ENCODE measurements around the gene TRIM62. TPM values are rescaled to one million over a fixed set of nuclear protein-coding genes. Genes with fewer than 3 reads are reported as not detected.

TRIM62 gene
- total and polyA plus RNA-seq, 4 experiments from 2014 or later = 7.2 to 26.2 (median 13.8) TPM

GRCh38 chr1:33120436-33121231 lies 61.2 kb downstream of the TRIM62 start:
- Mint-ChIP-seq H3K4me3 (no peak overlapping the region), H3K27ac (no peak overlapping the region), H3K36me3 (peaks cover 4 to 6% of the 10 kb centered on the region in 2 donors), H3K4me1 (peaks cover 3 to 4% (median 4%) of the 10 kb centered on the region in 4 donors), H3K27me3 (no peaks in the 10 kb centered on the region), H3K9me3 (no peaks in the 10 kb centered on the region)
- Histone ChIP-seq H3K4me1 (ENCODE audit: insufficient read depth, low read length) (no peaks in the 10 kb centered on the region), H3K4me3 (ENCODE audit: low read length in 2 of 2) (no peak overlapping the region), H3K27ac (ENCODE audit: low read depth, low read length) (no peak overlapping the region), H3K27me3 (ENCODE audit: insufficient read depth, low read length) (no peaks in the 10 kb centered on the region), H3K36me3 (ENCODE audit: insufficient read depth, low read length) (no peaks in the 10 kb centered on the region), H3K9me3 (ENCODE audit: control insufficient read depth in 1 of 2, low read length in 2 of 2) (no peaks in the 10 kb centered on the region)
- intact Hi-C loops (cut with micrococcal nuclease) = no loop called here
- DNase-seq = no peak
- CTCF ChIA-PET (ENCODE audit: partially characterized antibody) = no interaction called here
- POLR2A ChIA-PET (ENCODE audit: partially characterized antibody) = no interaction called here

- H3K9me3 ChIP-seq (ENCODE audit: control insufficient read depth in 1 of 2, low read length in 2 of 2) = no peaks in the 10 kb centered on the region
- H3K4me1 ChIP-seq (ENCODE audit: insufficient read depth, low read length) = no peaks in the 10 kb centered on the region
- POLR2A ChIA-PET (ENCODE audit: partially characterized antibody) = no interaction called here
- Mint-ChIP-seq H3K9me3 (no peaks in the 10 kb centered on the region), H3K4me3 (no peak overlapping the region), H3K4me1 (no peaks in the 10 kb centered on the region), H3K36me3 (peaks cover 0 to 3% of the 10 kb centered on the region in 2 donors), H3K27ac (no peak overlapping the region), H3K27me3 (no peaks in the 10 kb centered on the region)
- no peak for DNase-seq
- CTCF ChIA-PET (ENCODE audit: partially characterized antibody) = no interaction called here
- no peak overlapping the region for H3K4me3 ChIP-seq (ENCODE audit: low read length in 2 of 2)
- H3K27ac ChIP-seq (ENCODE audit: low read depth, low read length) = no peak overlapping the region
- H3K27me3 ChIP-seq (ENCODE audit: insufficient read depth, low read length) = no peaks in the 10 kb centered on the region
- intact Hi-C loops (cut with micrococcal nuclease) = no loop called here
- H3K36me3 ChIP-seq (ENCODE audit: insufficient read depth, low read length) = no peaks in the 10 kb centered on the region
Measured at GRCh38 chr1:33119532-33120217, 62.2 kb downstream of the TRIM62 start.

- H3K27me3 Mint-ChIP-seq = no peaks in the 10 kb centered on the region
- H3K4me1 ChIP-seq (ENCODE audit: insufficient read depth, low read length) = no peaks in the 10 kb centered on the region
- intact Hi-C loops (cut with micrococcal nuclease) = no loop called here
- no peak for DNase-seq
- no peak overlapping the region for H3K4me3 ChIP-seq (ENCODE audit: low read length in 2 of 2)
- H3K27ac ChIP-seq (ENCODE audit: low read depth, low read length) = no peak overlapping the region
- ChIA-PET POLR2A (ENCODE audit: partially characterized antibody) (no interaction called here), CTCF (ENCODE audit: partially characterized antibody) (no interaction called here)
- H3K9me3 ChIP-seq (ENCODE audit: control insufficient read depth in 1 of 2, low read length in 2 of 2) = no peaks in the 10 kb centered on the region
- no peaks in the 10 kb centered on the region for H3K4me1 Mint-ChIP-seq
- H3K9me3 Mint-ChIP-seq = no peaks in the 10 kb centered on the region
- no peak overlapping the region for H3K4me3 Mint-ChIP-seq
- no peaks in the 10 kb centered on the region for H3K27me3 ChIP-seq (ENCODE audit: insufficient read depth, low read length)
- no peaks in the 10 kb centered on the region for H3K36me3 Mint-ChIP-seq
- peak overlapping the region in 1 of 7 donors; percentile 44 for H3K27ac Mint-ChIP-seq
- H3K36me3 ChIP-seq (ENCODE audit: insufficient read depth, low read length) = no peaks in the 10 kb centered on the region
Measured at GRCh38 chr1:33119050-33119449, 62.8 kb downstream of the TRIM62 start.

- peak overlapping the region in 1 of 7 donors; percentile 30 for H3K27ac Mint-ChIP-seq
- Histone ChIP-seq H3K36me3 (ENCODE audit: insufficient read depth, low read length) (no peaks in the 10 kb centered on the region), H3K27me3 (ENCODE audit: insufficient read depth, low read length) (no peaks in the 10 kb centered on the region), H3K9me3 (ENCODE audit: control insufficient read depth in 1 of 2, low read length in 2 of 2) (no peaks in the 10 kb centered on the region), H3K4me1 (ENCODE audit: insufficient read depth, low read length) (no peaks in the 10 kb centered on the region), H3K4me3 (ENCODE audit: low read length in 2 of 2) (no peak overlapping the region), H3K27ac (ENCODE audit: low read depth, low read length) (no peak overlapping the region)
- H3K27me3 Mint-ChIP-seq = no peaks in the 10 kb centered on the region
- no peaks in the 10 kb centered on the region for H3K4me1 Mint-ChIP-seq
- DNase-seq = no peak
- no peaks in the 10 kb centered on the region for H3K36me3 Mint-ChIP-seq
- POLR2A ChIA-PET (ENCODE audit: partially characterized antibody) = interaction anchor here (0.6 to 1.0 kb wide), 2 partner anchors 9 to 92 kb away, joined by 3 read pairs; no protein-coding TSS in a partner anchor
- intact Hi-C loops (cut with micrococcal nuclease) = no loop called here
- H3K4me3 Mint-ChIP-seq = no peak overlapping the region
- CTCF ChIA-PET (ENCODE audit: partially characterized antibody) = interaction anchor here (3.7 kb wide), 1 partner anchor 9 kb away, joined by 16 read pairs; no protein-coding TSS in a partner anchor
- H3K9me3 Mint-ChIP-seq = no peaks in the 10 kb centered on the region
Measured at GRCh38 chr1:33118274-33118673, 63.6 kb downstream of the TRIM62 start.

- no peaks in the 10 kb centered on the region for H3K36me3 Mint-ChIP-seq
- Histone ChIP-seq H3K4me1 (ENCODE audit: insufficient read depth, low read length) (no peaks in the 10 kb centered on the region), H3K36me3 (ENCODE audit: insufficient read depth, low read length) (no peaks in the 10 kb centered on the region), H3K4me3 (ENCODE audit: low read length in 2 of 2) (no peak overlapping the region), H3K27me3 (ENCODE audit: insufficient read depth, low read length) (no peaks in the 10 kb centered on the region), H3K27ac (ENCODE audit: low read depth, low read length) (no peak overlapping the region), H3K9me3 (ENCODE audit: control insufficient read depth in 1 of 2, low read length in 2 of 2) (no peaks in the 10 kb centered on the region)
- H3K4me1 Mint-ChIP-seq = no peaks in the 10 kb centered on the region
- no peak overlapping the region for H3K4me3 Mint-ChIP-seq
- intact Hi-C loops (cut with micrococcal nuclease) = no loop called here
- CTCF ChIA-PET (ENCODE audit: partially characterized antibody) = interaction anchor here (2.8 to 3.7 kb wide), 2 partner anchors 9 to 22 kb away, joined by 12 to 16 read pairs; no protein-coding TSS in a partner anchor
- POLR2A ChIA-PET (ENCODE audit: partially characterized antibody) = interaction anchor here (0.6 to 1.0 kb wide), 2 partner anchors 9 to 92 kb away, joined by 3 read pairs; no protein-coding TSS in a partner anchor
- H3K9me3 Mint-ChIP-seq = no peaks in the 10 kb centered on the region
- H3K27me3 Mint-ChIP-seq = no peaks in the 10 kb centered on the region
- no peak overlapping the region for H3K27ac Mint-ChIP-seq
- no peak for DNase-seq
Measured at GRCh38 chr1:33117440-33118085, 64.3 kb downstream of the TRIM62 start.

GRCh38 chr1:33111965-33112364 lies 69.9 kb downstream of the TRIM62 start:
- Mint-ChIP-seq H3K4me1 (no peaks in the 10 kb centered on the region), H3K36me3 (peaks cover 0 to 5% of the 10 kb centered on the region in 2 donors), H3K4me3 (no peak overlapping the region), H3K9me3 (peaks cover 0 to 6% (median 0%) of the 10 kb centered on the region in 8 donors), H3K27me3 (no peaks in the 10 kb centered on the region), H3K27ac (no peak overlapping the region)
- no peaks in the 10 kb centered on the region for H3K27me3 ChIP-seq (ENCODE audit: insufficient read depth, low read length)
- H3K27ac ChIP-seq (ENCODE audit: low read depth, low read length) = no peak overlapping the region
- ChIA-PET CTCF (ENCODE audit: partially characterized antibody) (interaction anchor here (1.2 kb wide), 1 partner anchor 13 kb away, joined by 3 read pairs; no protein-coding TSS in a partner anchor), POLR2A (ENCODE audit: partially characterized antibody) (no interaction called here)
- no peaks in the 10 kb centered on the region for H3K4me1 ChIP-seq (ENCODE audit: insufficient read depth, low read length)
- intact Hi-C loops (cut with micrococcal nuclease) = loop anchor here (5.0 kb wide), 2 partner anchors 185 to 255 kb away; no protein-coding TSS in a partner anchor
- no peak overlapping the region for H3K4me3 ChIP-seq (ENCODE audit: low read length in 2 of 2)
- no peaks in the 10 kb centered on the region for H3K36me3 ChIP-seq (ENCODE audit: insufficient read depth, low read length)
- peak in 1 of 5 donors; percentile 10 for DNase-seq
- no peaks in the 10 kb centered on the region for H3K9me3 ChIP-seq (ENCODE audit: control insufficient read depth in 1 of 2, low read length in 2 of 2)

GRCh38 chr1:33110477-33110876 lies 71.4 kb downstream of the TRIM62 start:
- no peaks in the 10 kb centered on the region for H3K4me1 ChIP-seq (ENCODE audit: insufficient read depth, low read length)
- Mint-ChIP-seq H3K9me3 (peaks cover 0 to 6% (median 0%) of the 10 kb centered on the region in 8 donors), H3K27ac (no peak overlapping the region), H3K4me3 (no peak overlapping the region), H3K4me1 (no peaks in the 10 kb centered on the region), H3K27me3 (no peaks in the 10 kb centered on the region), H3K36me3 (peaks cover 0 to 5% of the 10 kb centered on the region in 2 donors)
- H3K4me3 ChIP-seq (ENCODE audit: low read length in 2 of 2) = no peak overlapping the region
- intact Hi-C loops (cut with micrococcal nuclease) = loop anchor here (5.0 kb wide), 2 partner anchors 187 to 257 kb away; no protein-coding TSS in a partner anchor
- ChIA-PET POLR2A (ENCODE audit: partially characterized antibody) (no interaction called here), CTCF (ENCODE audit: partially characterized antibody) (no interaction called here)
- no peaks in the 10 kb centered on the region for H3K27me3 ChIP-seq (ENCODE audit: insufficient read depth, low read length)
- no peak overlapping the region for H3K27ac ChIP-seq (ENCODE audit: low read depth, low read length)
- H3K9me3 ChIP-seq (ENCODE audit: control insufficient read depth in 1 of 2, low read length in 2 of 2) = no peaks in the 10 kb centered on the region
- DNase-seq = no peak
- H3K36me3 ChIP-seq (ENCODE audit: insufficient read depth, low read length) = no peaks in the 10 kb centered on the region

Measured in CD4-positive, alpha-beta memory T cell (primary cell).